Tibial nerve (tissue), 4 donors: Measurements from ENCODE around the gene RABGGTA. TPM values are rescaled to one million over a fixed set of nuclear protein-coding genes. Genes with fewer than 3 reads are reported as not detected.

Experiments used
- DNase-seq, 2 donors: peaks; one replicate each; pipeline ENCODE4 v3.0.0-alpha.2; 2019; ENCODE audit warnings: low spot score in 2 of 2
- H3K27ac ChIP-seq, 4 donors: fragments of 200-600 bp; sonication (generic) in 3 of 4; one replicate each; pipeline ENCODE4 v1.5.1; 2017 to 2019; ENCODE audit warnings: mild to moderate bottlenecking in 1 of 4
- H3K27me3 ChIP-seq, 2 donors: fragments of 200-600 bp; sonication (generic) in 1 of 2; one replicate each; pipeline versions ENCODE4 v1.5.1 to v1.6.0; 2017 to 2019
- H3K36me3 ChIP-seq, 3 donors: fragments of 200-600 bp; sonication (generic); one replicate each; pipeline ENCODE4 v1.5.1; 2018 to 2019
- H3K4me1 ChIP-seq, 4 donors: fragments of 200-600 bp; sonication (generic) in 3 of 4; one replicate each; pipeline ENCODE4 v1.5.1; 2017 to 2019
- H3K4me3 ChIP-seq, 4 donors: fragments of 200-600 bp; sonication (generic) in 3 of 4; one replicate each; pipeline ENCODE4 v1.5.1; 2017 to 2019; ENCODE audit warnings: mild to moderate bottlenecking in 1 of 4, moderate library complexity in 1 of 4
- H3K9me3 ChIP-seq, 4 donors: fragments of 200-600 bp; sonication (generic) in 3 of 4; one replicate each; pipeline ENCODE4 v1.5.1; 2017 to 2019
- EP300 ChIP-seq, 2 donors: sonication (generic); formaldehyde crosslinking; IDR thresholded peaks; one replicate each; pipeline ENCODE4 v1.6.1; 2017; ENCODE audit warnings: antibody characterized with exemption in 2 of 2, mild to moderate bottlenecking in 1 of 2
- POLR2A ChIP-seq, 2 donors: fragments of 450-650 bp; IDR thresholded peaks; one replicate each; pipeline ENCODE4 v1.6.1; 2017; ENCODE audit warnings: antibody characterized with exemption in 2 of 2, mild to moderate bottlenecking in 2 of 2, moderate library complexity in 2 of 2
- WGBS, 2 donors: methylation state at CpG; one replicate each; pipeline ENCODE4 v1.1.5; 2018; 5-methylcytosine and 5-hydroxymethylcytosine counted together
- total RNA-seq, 4 donors: library from RNA; depleted of rRNA; stranded (reverse); fragments of >200 nt; gene quantifications; one replicate each; pipeline ENCODE4 v1.1.0, GENCODE V29; 2016
- TF ChIP-seq, protein P1 (sequence below), 5 experiments: fragments of 200-600 bp in 3 of 5; fragments of 450-650 bp in 2 of 5; sonication (generic) in 3 of 5; IDR thresholded peaks; one replicate each; pipeline ENCODE4 v1.5.1; 2016 to 2019; ENCODE audit warnings: antibody characterized with exemption in 5 of 5, mild to moderate bottlenecking in 3 of 5, moderate library complexity in 2 of 5

Gene RABGGTA
- total RNA-seq, 4 donors from 2014 or later: 36.5 to 68.4 (median 42.9) TPM

- Histone ChIP-seq H3K36me3 (peaks cover 7 to 55% (median 39%) of the 10 kb centered on the region in 3 donors), H3K9me3 (no peaks in the 10 kb centered on the region), H3K27ac (peak overlapping the region in 2 of 4 donors; percentile 85 to 87), H3K4me3 (peak overlapping the region; percentile 70 to 96 (median 88)), H3K4me1 (peaks cover 0 to 48% (median 13%) of the 10 kb centered on the region in 4 donors), H3K27me3 (no peaks in the 10 kb centered on the region)
- WGBS, 2 donors: 24 to 27% methylated on average over 16 of the region's 16 CpGs
- DNase-seq: no peak
- TF ChIP-seq EP300 (IDR thresholded peaks at IDR 0.05): no peak
- TF ChIP-seq, protein P1, sequence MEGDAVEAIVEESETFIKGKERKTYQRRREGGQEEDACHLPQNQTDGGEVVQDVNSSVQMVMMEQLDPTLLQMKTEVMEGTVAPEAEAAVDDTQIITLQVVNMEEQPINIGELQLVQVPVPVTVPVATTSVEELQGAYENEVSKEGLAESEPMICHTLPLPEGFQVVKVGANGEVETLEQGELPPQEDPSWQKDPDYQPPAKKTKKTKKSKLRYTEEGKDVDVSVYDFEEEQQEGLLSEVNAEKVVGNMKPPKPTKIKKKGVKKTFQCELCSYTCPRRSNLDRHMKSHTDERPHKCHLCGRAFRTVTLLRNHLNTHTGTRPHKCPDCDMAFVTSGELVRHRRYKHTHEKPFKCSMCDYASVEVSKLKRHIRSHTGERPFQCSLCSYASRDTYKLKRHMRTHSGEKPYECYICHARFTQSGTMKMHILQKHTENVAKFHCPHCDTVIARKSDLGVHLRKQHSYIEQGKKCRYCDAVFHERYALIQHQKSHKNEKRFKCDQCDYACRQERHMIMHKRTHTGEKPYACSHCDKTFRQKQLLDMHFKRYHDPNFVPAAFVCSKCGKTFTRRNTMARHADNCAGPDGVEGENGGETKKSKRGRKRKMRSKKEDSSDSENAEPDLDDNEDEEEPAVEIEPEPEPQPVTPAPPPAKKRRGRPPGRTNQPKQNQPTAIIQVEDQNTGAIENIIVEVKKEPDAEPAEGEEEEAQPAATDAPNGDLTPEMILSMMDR (IDR thresholded peaks at IDR 0.05): no peak
- TF ChIP-seq POLR2A (IDR thresholded peaks at IDR 0.05): no peak
These were observed 29.1 kb upstream of the RABGGTA start for GRCh38 chr14:24300326-24300980.

DNA sequence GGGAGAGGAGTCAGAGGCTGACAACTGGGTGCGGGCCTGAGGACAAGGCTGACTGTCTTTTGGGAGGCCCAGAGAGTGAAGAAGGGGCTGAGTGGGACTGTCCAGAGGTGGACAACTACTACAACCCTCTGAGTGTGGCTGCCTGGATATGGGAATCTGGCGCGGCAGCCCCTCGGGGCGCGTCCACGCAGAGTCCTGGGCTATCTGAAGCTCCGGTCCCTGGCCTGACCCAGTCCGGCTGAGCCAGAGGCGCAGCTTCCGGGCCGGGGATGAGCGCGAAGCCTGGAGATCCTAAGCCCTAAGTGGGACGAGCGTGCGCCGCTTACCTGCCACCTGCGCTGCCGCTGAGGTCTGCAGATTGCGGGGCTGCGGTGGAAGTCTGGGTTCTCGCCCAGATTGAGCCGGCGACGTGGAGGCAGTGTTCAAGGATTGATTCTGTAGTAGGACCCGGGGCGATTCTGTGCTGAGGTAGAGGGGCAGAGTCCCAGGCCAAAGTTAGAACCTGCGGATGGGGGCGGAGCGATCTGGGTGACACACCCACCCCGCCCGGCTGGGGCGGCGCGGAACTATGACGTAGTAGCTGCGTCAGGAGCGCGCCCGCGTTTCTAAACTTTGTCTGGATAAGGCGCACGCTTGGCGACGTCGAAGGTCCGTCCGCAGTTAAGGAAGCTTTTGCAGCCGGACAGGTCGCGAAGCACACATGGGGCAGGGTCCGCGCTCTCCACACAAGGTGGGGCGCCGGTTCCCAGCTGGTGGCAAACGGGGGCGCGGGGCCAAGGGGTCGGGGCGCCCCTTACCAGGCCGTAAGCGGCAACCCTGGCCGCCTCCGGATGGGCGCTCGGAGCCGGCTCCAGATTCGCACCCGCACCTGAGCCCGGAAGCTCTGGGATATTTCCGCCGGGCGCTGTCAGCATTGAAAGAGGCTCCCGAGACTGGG, 28.1 kb upstream of the RABGGTA start, which contains the start of the genes DHRS1 and NOP9:
DHRS1 (minus strand) TSS at position 526 of the 937 bp plus-strand sequence. CDS start 674 bp downstream, outside the sequence.
NOP9 (plus strand) TSS at position 596 of the 937 bp plus-strand sequence; CDS start at position 701, 105 bp downstream.
- Histone ChIP-seq H3K36me3 (peaks cover 3 to 53% (median 36%) of the 10 kb centered on the region in 3 donors), H3K9me3 (no peaks in the 10 kb centered on the region)

DNA sequence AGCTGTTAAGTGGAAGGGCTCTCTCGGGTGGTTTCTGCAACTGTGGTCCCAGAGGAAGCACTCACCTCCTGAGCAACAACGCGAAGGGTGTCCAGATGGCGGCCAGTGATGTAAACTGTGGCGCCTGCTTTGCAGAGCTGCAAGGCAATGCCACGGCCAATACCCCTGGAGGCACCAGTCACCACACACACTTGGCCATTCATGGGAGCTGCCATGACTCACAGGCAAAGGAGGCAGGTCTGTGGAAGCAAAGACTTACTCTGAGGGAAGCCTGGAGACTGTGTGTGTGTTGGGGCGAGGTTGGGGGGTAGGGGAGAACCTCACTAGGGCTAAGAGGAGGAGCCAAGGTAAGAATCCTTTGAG, 27.5 kb upstream of the RABGGTA start:
- 37 to 44% methylated on average over 7 of the region's 7 CpGs for WGBS, 2 donors
- Histone ChIP-seq H3K4me1 (peaks cover 0 to 48% (median 13%) of the 10 kb centered on the region in 4 donors), H3K27me3 (no peaks in the 10 kb centered on the region), H3K36me3 (peaks cover 0 to 48% (median 29%) of the 10 kb centered on the region in 3 donors), H3K27ac (peak overlapping the region in 3 of 4 donors; percentile 85 to 92 (median 87)), H3K9me3 (no peaks in the 10 kb centered on the region), H3K4me3 (peak overlapping the region; percentile 70 to 96 (median 88))
- TF ChIP-seq EP300 (IDR thresholded peaks at IDR 0.05) (no peak), POLR2A (IDR thresholded peaks at IDR 0.05) (no peak)
- TF ChIP-seq, protein P1 (IDR thresholded peaks at IDR 0.05): no peak
- no peak for DNase-seq

More for the DNA sequence above, 28.1 kb upstream of the RABGGTA start, which contains the start of the genes DHRS1 and NOP9:
- Histone ChIP-seq H3K27ac (peak within 1 kb of the TSS; percentile 57 to 92 (median 86)), H3K27me3 (no peaks in the 10 kb centered on the region), H3K4me1 (peaks cover 0 to 48% (median 13%) of the 10 kb centered on the region in 4 donors), H3K4me3 (peak within 1 kb of the TSS; percentile 70 to 96 (median 88))
- DNase-seq: peak; percentile 83 to 94
- TF ChIP-seq EP300 (IDR thresholded peaks at IDR 0.05): peak; percentile 88 to 91
- TF ChIP-seq, protein P1 (IDR thresholded peaks at IDR 0.05): peak in 2 of 5 experiments; percentile 3 to 32
- TF ChIP-seq POLR2A (IDR thresholded peaks at IDR 0.05): peak; percentile 19 to 62
- WGBS, 2 donors: 1 to 2% methylated on average over 29 to 69 of the region's 75 CpGs

DNA sequence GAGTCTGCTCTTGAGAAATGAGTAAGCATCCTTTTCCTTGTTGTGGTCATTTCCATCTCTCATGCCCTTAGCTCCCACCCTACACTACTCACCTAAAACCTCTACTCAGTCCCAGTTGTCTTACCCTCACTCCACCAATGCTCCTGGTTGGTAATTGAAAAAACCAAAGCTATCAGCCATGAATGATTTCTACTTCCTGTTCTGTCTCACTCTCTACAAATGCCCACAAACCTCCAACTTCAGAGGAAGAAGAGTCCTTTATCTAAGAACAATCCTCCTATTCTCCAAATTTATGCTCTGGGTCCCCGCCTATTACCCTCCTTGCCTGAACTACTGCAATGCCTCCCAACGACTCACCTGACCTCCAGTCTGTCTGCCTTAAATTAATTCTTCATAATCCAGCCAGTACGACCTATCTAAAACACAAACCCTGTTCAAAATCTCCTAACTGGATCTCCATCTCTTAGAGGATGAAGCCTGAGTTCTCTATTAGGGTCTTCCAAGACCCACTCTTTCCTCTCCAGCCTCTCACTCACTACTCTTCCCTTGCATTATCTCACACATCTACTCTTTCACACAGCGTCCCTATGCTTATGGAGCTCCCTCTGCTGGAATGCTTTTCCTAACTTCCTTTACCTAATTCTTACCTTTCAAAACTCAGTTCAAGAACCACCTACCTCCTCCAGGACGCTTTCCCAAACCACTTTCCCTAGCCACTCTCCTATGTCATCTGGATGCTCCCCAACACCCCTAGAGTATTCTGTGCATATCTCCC, 26.0 kb upstream of the RABGGTA start:
- peaks cover 0 to 48% (median 13%) of the 10 kb centered on the region in 4 donors for H3K4me1 ChIP-seq
- WGBS, 2 donors: 42 to 47% methylated on average over 5 of the region's 5 CpGs
- H3K36me3 ChIP-seq: peaks cover 0 to 47% (median 14%) of the 10 kb centered on the region in 3 donors
- no peak overlapping the region for H3K4me3 ChIP-seq
- no peak overlapping the region for H3K27ac ChIP-seq
- H3K27me3 ChIP-seq: no peaks in the 10 kb centered on the region
- TF ChIP-seq, protein P1 (IDR thresholded peaks at IDR 0.05): peak in 2 of 5 experiments; percentile 8 to 13
- TF ChIP-seq POLR2A (IDR thresholded peaks at IDR 0.05) (no peak), EP300 (IDR thresholded peaks at IDR 0.05) (no peak)
- H3K9me3 ChIP-seq: no peaks in the 10 kb centered on the region
- no peak for DNase-seq
